Mesendoderm (in vitro differentiated cells): Measurements from ENCODE around the gene TOMT.
"Not testable (repeated sequence)": the region's sequence is repeated elsewhere in the genome, so short reads cannot be mapped to it uniquely, and the experiment has no call there.

Experiments
- DNase-seq: peaks from one replicate; pipeline ENCODE4 v3.0.0; 2013
- H2AK5ac ChIP-seq: 2 replicates; pipeline ENCODE4 v1.6.1; 2013; ENCODE audit warnings: low read length, inconsistent platforms
- H2BK120ac ChIP-seq: 2 replicates; pipeline ENCODE4 v1.6.1; 2013; ENCODE audit warnings: low read depth, mild to moderate bottlenecking, low read length, moderate library complexity, mixed read lengths
- H2BK15ac ChIP-seq: replicated peaks from 2 replicates; pipeline ENCODE4 v1.6.1; 2013; ENCODE audit warnings: low read depth, mild to moderate bottlenecking, moderate library complexity
- H2BK5ac ChIP-seq: 2 replicates; pipeline ENCODE4 v1.6.1; 2013; ENCODE audit warnings: low read length, inconsistent platforms
- H3K18ac ChIP-seq: 2 replicates; pipeline ENCODE4 v1.6.1; 2013; ENCODE audit warnings: mild to moderate bottlenecking, low read length, mixed read lengths
- H3K23ac ChIP-seq: one replicate; pipeline ENCODE4 v1.6.1; 2013; ENCODE audit warnings: low read length
- H3K27ac ChIP-seq: 2 replicates; pipeline ENCODE4 v1.5.1; 2013; ENCODE audit warnings: low read depth, mild to moderate bottlenecking, inconsistent platforms, low read length, moderate library complexity
- H3K27me3 ChIP-seq: 2 replicates; pipeline ENCODE4 v1.6.1; 2013; ENCODE audit warnings: low read length, control low read depth, mild to moderate bottlenecking, inconsistent platforms; ENCODE audit not compliant: insufficient read depth, poor library complexity
- H3K36me3 ChIP-seq: 2 replicates; pipeline ENCODE4 v1.6.1; 2013; ENCODE audit warnings: low read length, inconsistent platforms; ENCODE audit not compliant: control insufficient read depth, insufficient read depth
- H3K4ac ChIP-seq: one replicate; pipeline ENCODE4 v1.6.1; 2013; ENCODE audit warnings: low read depth, mild to moderate bottlenecking, low read length, moderate library complexity
- H3K4me1 ChIP-seq: 2 replicates; pipeline ENCODE4 v1.6.1; 2013; ENCODE audit warnings: low read depth, low read length, inconsistent platforms; ENCODE audit not compliant: control insufficient read depth
- H3K4me2 ChIP-seq: 2 replicates; pipeline ENCODE4 v1.6.1; 2013; ENCODE audit warnings: low read length
- H3K4me3 ChIP-seq: 2 replicates; pipeline ENCODE4 v1.5.1; 2013; ENCODE audit warnings: mild to moderate bottlenecking, low read length
- H3K56ac ChIP-seq: one replicate; pipeline ENCODE4 v1.6.1; 2013; ENCODE audit warnings: low read length
- H3K79me1 ChIP-seq: 2 replicates; pipeline ENCODE4 v1.6.1; 2013; ENCODE audit warnings: low read length, inconsistent platforms
- H3K79me2 ChIP-seq: 2 replicates; pipeline ENCODE4 v1.6.1; 2013; ENCODE audit warnings: mild to moderate bottlenecking, low read length; ENCODE audit not compliant: control insufficient read depth, insufficient read depth
- H3K9ac ChIP-seq: 2 replicates; pipeline ENCODE4 v1.6.1; 2013; ENCODE audit warnings: low read length, inconsistent platforms
- H4K5ac ChIP-seq: one replicate; pipeline ENCODE4 v1.6.1; 2013; ENCODE audit warnings: low read length
- H4K8ac ChIP-seq: one replicate; pipeline ENCODE4 v1.6.1; 2013; ENCODE audit warnings: low read depth, mild to moderate bottlenecking, control low read depth, low read length, moderate library complexity
- WGBS: extraction: QIAGEN DNeasy Blood & Tissue Kit; methylation state at CpG from one replicate; pipeline ENCODE4 v1.1.7; 2013; ENCODE audit warnings: low lambda C conversion rate, missing lambda C conversion rate; ENCODE audit not compliant: insufficient coverage; ENCODE audit errors: extremely low coverage; 5-methylcytosine and 5-hydroxymethylcytosine counted together

Gene TOMT

GRCh38 chr11:72132646-72133045 is 26.9 kb downstream of the TOMT start:
- Histone ChIP-seq H2BK120ac (no peak overlapping the region), H3K27ac (no peak overlapping the region), H3K4me2 (no peak overlapping the region), H3K9ac (no peak overlapping the region), H2AK5ac (no peak overlapping the region), H3K27me3 (no peaks in the 10 kb centered on the region), H4K8ac (no peak overlapping the region), H2BK5ac (no peak overlapping the region), H3K56ac (no peak overlapping the region), H3K4ac (no peak overlapping the region), H3K4me3 (no peak overlapping the region), H3K18ac (no peak overlapping the region), H2BK15ac (no peak overlapping the region), H3K36me3 (no peaks in the 10 kb centered on the region), H3K79me2 (no peaks in the 10 kb centered on the region), H3K4me1 (no peaks in the 10 kb centered on the region), H3K23ac (no peak overlapping the region), H3K79me1 (no peaks in the 10 kb centered on the region), H4K5ac (no peak overlapping the region)
- no CpG with 5 or more reads among the region's 2 CpGs for WGBS
- DNase-seq, result no peak

- H3K23ac ChIP-seq, H2BK120ac ChIP-seq, H4K8ac ChIP-seq, H3K9ac ChIP-seq, H3K36me3 ChIP-seq, H2BK15ac ChIP-seq, H2AK5ac ChIP-seq, H3K27ac ChIP-seq, H4K5ac ChIP-seq, H2BK5ac ChIP-seq, H3K4me3 ChIP-seq, DNase-seq, H3K18ac ChIP-seq, H3K27me3 ChIP-seq, H3K4me1 ChIP-seq, H3K4ac ChIP-seq, H3K56ac ChIP-seq, H3K79me1 ChIP-seq, H3K79me2 ChIP-seq, H3K4me2 ChIP-seq: not testable (repeated sequence)
- WGBS, result no CpG with 5 or more reads among the region's 4 CpGs
Observed at GRCh38 chr11:72135473-72135872, 29.7 kb downstream of the TOMT start, which contains the start of gene FOLR3. TSS of gene FOLR3 (plus strand) at chr11:72135725. CDS start at chr11:72135953, 228 bp downstream.

DNA sequence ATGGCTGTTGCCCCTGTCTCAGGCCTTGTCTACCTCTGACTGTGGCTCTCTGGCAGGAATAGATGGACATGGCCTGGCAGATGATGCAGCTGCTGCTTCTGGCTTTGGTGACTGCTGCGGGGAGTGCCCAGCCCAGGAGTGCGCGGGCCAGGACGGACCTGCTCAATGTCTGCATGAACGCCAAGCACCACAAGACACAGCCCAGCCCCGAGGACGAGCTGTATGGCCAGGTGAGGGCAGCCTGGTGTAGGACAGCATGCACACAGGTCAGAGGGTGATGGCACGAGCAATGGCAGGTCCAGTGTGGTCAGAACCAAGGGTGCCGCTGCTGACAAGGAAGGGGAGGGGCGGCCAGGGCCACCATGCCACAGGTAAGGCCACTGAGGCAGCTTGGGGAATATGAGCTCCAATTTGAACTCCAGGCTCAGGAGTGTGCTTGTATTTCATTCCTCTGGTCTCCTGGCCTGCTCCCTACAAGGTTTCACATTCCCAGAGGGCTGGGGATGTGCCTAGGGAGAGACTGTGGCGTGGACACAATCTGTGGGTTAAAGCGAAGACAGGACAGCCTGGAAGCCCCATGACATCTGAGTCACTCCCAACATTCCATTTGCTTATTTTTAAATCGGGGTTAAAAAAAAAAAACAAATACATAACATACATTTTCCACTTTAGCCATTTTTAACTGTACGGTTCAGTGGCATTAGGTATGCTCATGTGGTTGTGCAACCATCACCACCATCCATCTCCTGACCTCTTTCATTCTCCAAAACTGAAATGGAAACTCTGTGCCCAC is 30.4 kb downstream of the TOMT start:
- Histone ChIP-seq H3K56ac (no peak overlapping the region), H3K27me3 (no peaks in the 10 kb centered on the region), H2BK120ac (no peak overlapping the region), H3K23ac (no peak overlapping the region), H3K4me2 (no peak overlapping the region), H3K27ac (no peak overlapping the region), H3K9ac (no peak overlapping the region), H4K5ac (no peak overlapping the region), H3K36me3 (no peaks in the 10 kb centered on the region), H2BK5ac (no peak overlapping the region), H2BK15ac (no peak overlapping the region), H3K79me1 (no peaks in the 10 kb centered on the region), H3K79me2 (no peaks in the 10 kb centered on the region), H4K8ac (no peak overlapping the region), H3K4ac (no peak overlapping the region), H3K18ac (no peak overlapping the region), H2AK5ac (no peak overlapping the region), H3K4me3 (no peak overlapping the region), H3K4me1 (no peaks in the 10 kb centered on the region)
- WGBS, result no CpG with 5 or more reads among the region's 14 CpGs
- DNase-seq, result no peak

GRCh38 chr11:72136684-72137262 is 31.0 kb downstream of the TOMT start:
- DNase-seq, result no peak

GRCh38 chr11:72138821-72139390 is 33.2 kb downstream of the TOMT start:
- H3K27me3 ChIP-seq, result no peaks in the 10 kb centered on the region
- no peak overlapping the region for H3K9ac ChIP-seq
- H3K4ac ChIP-seq, result no peak overlapping the region
- no CpG with 5 or more reads among the region's 12 CpGs for WGBS
- H3K27ac ChIP-seq, result no peak overlapping the region
- no peak overlapping the region for H2BK15ac ChIP-seq
- no peak overlapping the region for H4K8ac ChIP-seq
- no peak overlapping the region for H3K23ac ChIP-seq
- H2AK5ac ChIP-seq, result no peak overlapping the region
- H3K56ac ChIP-seq, result no peak overlapping the region
- no peaks in the 10 kb centered on the region for H3K4me1 ChIP-seq
- H2BK120ac ChIP-seq, result no peak overlapping the region
- no peaks in the 10 kb centered on the region for H3K36me3 ChIP-seq
- H3K4me2 ChIP-seq, result no peak overlapping the region
- H3K18ac ChIP-seq, result no peak overlapping the region
- no peak overlapping the region for H2BK5ac ChIP-seq
- H3K4me3 ChIP-seq, result no peak overlapping the region
- DNase-seq, result no peak
- no peak overlapping the region for H4K5ac ChIP-seq
- H3K79me1 ChIP-seq, result no peaks in the 10 kb centered on the region
- H3K79me2 ChIP-seq, result no peaks in the 10 kb centered on the region

More at GRCh38 chr11:72136684-72137262, 31.0 kb downstream of the TOMT start:
- Histone ChIP-seq H2BK15ac (no peak overlapping the region), H3K27me3 (no peaks in the 10 kb centered on the region), H3K4me1 (no peaks in the 10 kb centered on the region), H3K79me1 (no peaks in the 10 kb centered on the region), H3K4me2 (no peak overlapping the region), H3K18ac (no peak overlapping the region), H3K36me3 (no peaks in the 10 kb centered on the region), H3K4me3 (no peak overlapping the region), H3K4ac (no peak overlapping the region), H3K79me2 (no peaks in the 10 kb centered on the region), H3K27ac (no peak overlapping the region), H4K5ac (no peak overlapping the region), H3K56ac (no peak overlapping the region), H2BK5ac (no peak overlapping the region), H2AK5ac (no peak overlapping the region), H3K23ac (no peak overlapping the region), H3K9ac (no peak overlapping the region), H2BK120ac (no peak overlapping the region), H4K8ac (no peak overlapping the region)
- no CpG with 5 or more reads among the region's 4 CpGs for WGBS
